Nucleus accumbens (tissue), 56 donors: ENCODE measurements around the gene EPC1.
"Not testable (repeated sequence)": the region's sequence is repeated elsewhere in the genome, so short reads cannot be mapped to it uniquely, and the experiment has no call there.

Experiments
- DNase-seq, 56 donors: peaks; one replicate each; lab custom pipeline; 2025; lab: John Stamatoyannopoulos, UW

EPC1 gene

GRCh38 chr10:32346551-32347362 is at the start of gene EPC1:
Gene EPC1 (minus strand): TSS chr10:32347158. CDS start chr10:32346915, 243 bp downstream.
- DNase-seq = peak in 54 of 56 donors; percentile 40 to 96 (median 84)

GRCh38 chr10:32393911-32394310 is 47.0 kb upstream of the EPC1 start:
- DNase-seq = no peak

GRCh38 chr10:32392284-32392683 is 45.3 kb upstream of the EPC1 start:
- DNase-seq = not testable (repeated sequence)

DNA sequence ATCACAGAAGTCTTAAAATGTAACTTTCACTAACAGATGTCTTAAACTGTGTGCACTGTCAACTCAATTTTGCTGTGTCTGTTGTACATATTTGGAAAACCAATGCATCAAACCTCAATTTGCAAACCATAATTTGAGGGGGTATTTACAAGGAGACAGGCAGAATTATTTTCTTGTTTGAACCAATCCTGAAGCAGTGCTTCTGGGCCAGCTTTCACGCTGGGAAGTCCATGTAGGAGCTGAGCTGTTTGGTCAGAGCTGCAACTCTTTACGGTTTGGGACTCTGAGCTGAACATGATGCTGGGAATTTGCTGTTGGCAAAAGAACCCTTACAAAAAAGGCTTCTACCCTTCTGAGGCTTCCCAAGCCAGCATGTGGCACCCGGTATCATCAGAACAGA is 43.2 kb upstream of the EPC1 start:
- no peak for DNase-seq

DNA sequence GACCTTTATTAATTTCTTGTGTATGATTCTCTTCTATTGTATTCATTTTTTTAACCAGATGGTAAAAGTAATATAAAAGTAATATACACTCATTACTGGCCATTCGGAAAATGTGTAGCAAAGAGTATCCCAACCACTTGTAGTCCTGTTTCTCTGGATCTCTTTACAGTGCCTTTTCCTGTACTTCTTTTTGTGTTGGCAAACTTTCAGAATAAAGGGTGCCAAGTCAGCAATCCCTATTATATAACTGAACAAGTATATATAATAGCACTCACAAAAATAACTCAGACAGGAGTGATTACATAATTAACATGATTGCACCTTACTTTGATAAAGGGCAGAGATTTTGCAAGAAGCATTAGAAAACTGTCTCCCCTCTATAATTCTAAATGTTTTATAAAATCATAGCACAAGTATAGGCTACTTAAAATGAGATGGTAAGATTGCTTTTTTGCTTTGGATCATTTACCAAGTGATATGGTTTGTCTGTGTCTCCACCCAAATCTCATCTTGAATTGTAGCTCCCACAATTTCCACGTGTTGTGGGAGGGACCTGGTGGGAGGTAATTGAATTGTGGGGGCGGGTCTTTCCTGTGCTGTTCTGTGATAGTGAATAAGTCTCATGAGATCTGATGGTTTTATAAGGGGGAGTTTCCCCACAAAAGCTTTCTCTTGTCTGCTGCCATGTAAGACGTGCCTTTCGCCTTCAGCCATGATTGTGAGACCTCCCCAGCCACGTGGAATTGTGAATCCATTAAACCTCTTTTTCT is 41.5 kb upstream of the EPC1 start:
- no peak for DNase-seq

GRCh38 chr10:32386623-32387260 is 39.8 kb upstream of the EPC1 start:
- DNase-seq = no peak

- DNase-seq = no peak
Observed at GRCh38 chr10:32384171-32384570, 37.2 kb upstream of the EPC1 start.

GRCh38 chr10:32381165-32381564 is 34.2 kb upstream of the EPC1 start:
- no peak for DNase-seq

DNA sequence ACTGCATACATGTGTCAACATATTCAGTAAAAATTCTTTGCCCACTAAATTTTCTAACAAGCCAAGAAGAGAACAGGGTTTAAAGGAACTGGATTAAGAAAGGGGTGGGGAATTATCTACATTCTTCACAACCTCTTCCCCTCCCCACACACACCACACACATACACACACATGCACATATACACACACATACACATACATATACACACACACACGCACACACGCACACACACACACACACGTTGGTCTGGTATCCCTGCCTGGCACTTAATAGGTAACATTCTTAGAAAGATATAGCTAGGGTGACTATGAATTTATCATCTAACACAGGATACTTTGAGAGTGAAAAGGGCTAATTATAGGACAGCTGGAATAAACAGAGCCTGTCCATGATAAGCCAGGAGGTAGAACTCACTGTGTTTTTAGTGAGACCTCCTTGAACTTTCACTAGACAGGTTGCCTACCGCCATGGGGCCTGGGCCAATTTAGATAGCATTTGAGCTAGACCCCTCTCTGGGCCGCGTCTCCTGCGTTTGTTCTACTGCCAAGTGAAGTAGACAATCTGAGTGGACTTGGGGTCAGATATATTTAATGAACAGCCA is 33.1 kb upstream of the EPC1 start:
- DNase-seq = no peak

DNA sequence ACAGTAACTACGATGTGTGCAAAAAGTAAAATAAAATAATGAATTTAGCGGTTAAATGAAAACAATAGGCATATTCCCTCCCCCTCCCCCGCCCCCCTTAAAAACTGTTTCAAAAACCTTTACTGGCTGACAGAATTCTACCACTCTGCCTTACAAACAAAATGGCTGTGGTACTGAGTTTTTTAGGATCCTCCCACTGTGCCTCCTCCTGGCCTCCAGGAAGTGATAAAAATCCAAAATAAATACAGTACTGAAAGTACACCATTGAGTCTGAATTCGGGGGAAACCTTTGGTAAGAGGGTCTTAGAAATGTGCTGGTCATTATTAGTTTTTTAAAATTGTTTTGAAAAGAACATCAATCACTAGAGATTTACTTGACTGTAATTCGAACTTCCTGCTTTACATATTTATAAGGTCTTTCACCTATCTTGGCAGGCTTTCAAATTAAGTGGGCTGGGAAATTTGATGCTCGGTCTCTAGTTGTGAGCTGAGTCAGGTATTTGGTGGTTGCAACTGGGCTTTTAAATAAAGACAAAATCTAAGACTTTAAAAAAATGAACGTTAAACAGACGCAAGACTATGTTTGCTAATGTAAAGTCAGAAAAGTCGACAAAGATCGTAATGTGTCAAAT is 32.5 kb upstream of the EPC1 start:
- DNase-seq = peak in 4 of 56 donors; percentile 4 to 11 (median 4)

DNA sequence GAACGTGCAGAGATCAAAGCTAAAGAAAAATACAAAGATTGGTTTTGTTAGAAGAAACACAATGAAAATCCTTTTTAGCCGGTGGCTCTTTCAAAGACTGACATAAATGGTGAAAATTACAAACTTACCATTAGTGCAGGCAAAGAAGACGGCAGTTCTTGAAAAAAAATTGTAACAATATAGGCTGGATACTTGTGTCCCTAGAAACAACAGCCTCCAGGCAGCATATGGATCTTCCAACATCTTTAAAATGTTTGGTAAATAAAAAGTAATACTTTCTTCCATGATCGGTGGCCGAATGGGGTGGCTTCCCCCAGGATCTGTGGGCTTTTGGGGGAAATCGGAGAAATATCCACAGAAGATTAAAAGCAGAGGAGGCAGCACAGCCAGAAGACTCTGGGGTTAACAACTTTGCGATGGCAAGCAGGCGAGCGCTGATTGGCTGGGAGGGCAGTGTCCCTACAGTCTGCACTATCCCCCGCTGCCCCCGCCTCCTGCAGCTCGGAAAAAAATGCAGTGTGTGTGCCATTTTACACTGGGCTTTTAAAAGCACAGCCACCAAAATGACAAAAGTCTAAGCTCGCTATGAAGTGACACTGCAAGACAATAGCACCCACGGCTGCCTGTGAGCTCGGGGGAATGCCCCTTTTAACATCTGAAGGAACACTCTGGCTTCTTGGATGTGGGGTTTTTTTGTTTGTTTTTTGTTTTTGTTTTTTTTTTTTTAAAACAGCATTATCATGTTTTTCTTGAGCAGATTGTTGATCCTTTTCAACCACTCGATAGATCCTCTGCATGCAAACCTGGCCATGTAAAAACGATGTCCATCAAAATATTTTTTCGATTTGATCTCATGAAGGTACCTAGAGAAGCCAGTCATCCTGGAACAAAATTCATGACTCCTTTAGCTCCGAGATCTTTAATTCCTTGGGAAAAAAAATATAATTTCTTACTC is 31.7 kb upstream of the EPC1 start:
- DNase-seq = peak; percentile 47 to 98 (median 90)

DNA sequence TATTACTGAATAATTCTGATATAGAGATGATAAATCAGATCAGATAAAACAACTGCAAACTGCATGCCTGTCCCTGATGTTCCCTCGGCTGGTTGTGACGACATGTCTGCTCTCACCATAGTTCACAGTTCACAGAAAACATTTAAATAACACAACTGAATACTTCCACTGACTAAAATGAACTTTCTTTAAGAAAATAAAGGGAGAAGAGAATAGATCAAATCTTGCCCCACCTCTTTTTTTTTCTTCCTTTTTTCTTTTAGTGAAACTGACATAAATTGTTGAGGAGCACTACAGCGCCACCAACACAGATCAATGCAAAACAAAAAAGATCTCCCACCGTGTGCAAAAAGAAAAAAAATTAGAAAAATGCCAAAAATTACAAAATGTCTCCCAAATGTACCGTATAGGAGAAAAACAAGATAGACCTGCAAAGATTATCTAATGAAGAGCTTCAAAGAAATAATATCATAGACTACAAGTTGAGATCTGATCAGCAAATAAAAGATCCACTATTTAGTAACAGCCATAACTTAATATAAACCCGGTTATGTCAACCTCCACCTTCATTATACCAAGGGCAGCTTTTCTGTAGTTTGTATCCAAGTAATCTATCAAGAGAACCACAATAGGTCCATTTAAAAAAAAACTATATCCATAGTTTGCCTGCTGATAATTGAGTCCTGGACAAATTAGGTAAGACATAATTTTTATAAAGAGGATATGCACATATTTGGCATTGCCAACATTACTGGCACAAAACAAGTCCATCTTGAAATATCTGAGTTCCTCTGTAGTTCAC is 30.7 kb upstream of the EPC1 start:
- peak in 8 of 56 donors; percentile 2 to 32 (median 12) for DNase-seq

- no peak for DNase-seq
Observed at GRCh38 chr10:32376771-32377170, 29.8 kb upstream of the EPC1 start.

- no peak for DNase-seq
Observed at GRCh38 chr10:32376097-32376496, 29.1 kb upstream of the EPC1 start.

DNA sequence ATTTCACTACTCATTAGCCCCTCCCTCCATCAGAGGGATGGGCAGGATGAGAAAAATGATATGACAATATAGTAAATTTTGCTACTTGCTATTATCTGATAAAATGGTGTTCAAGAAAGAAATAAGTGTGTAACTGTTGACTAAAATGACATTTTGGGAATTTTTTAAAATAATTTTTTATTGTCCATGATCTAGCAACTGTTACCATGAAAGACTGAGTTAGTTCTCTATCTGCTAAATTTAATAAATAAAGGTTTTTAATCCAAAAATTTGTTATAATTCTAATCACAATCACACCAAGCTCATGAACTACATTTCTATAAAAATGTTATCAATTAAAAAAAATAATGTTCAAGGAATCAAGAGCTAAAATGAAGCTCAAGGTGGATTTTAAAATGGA is 28.7 kb upstream of the EPC1 start:
- no peak for DNase-seq

DNA sequence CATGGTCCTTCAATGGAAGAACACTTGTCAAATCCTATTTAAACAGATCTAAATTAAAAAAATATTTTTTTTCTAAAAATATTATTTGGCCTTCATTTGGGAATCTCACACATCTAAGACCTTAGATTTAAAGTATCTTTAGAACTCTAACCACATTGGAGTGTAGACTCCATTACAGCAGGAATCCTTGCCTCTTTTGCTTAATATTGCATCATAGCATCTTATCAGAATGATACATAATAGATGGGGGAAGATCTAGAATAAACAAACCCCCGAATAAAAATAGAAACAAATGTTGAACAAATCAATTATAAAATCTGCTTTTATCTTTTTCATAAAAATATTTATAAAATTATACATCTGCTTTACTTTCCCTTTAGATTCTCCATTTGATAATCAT is 27.6 kb upstream of the EPC1 start:
- no peak for DNase-seq

- DNase-seq = no peak
Observed at GRCh38 chr10:32373496-32373895, 26.5 kb upstream of the EPC1 start.

DNA sequence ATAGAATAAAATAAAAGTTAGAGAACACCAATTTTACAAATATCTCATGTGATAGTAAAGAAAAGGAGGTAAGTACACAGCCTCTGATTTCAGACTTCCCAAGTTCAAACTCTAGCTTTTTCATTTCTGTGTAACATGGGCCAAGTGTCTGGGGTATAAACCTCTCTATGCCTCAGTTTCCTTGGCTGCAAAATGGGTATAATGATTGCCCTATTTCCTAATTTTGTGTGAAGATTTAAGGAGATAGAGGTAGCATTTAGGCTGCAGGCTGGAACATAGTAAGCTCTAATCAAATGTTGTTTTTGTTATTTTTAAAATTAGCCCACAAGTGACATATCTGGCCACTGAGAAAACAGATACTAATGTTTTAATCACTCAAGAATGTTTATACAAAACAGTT is 26.1 kb upstream of the EPC1 start:
- DNase-seq = no peak
